GM12875 (cell line): ENCODE data around the gene TMEM107.

Experiments used
- H3K4me3 ChIP-seq: one replicate; pipeline ENCODE4 v1.5.1; 2011; ENCODE audit warnings: low read depth, low read length, control low read depth
- TF ChIP-seq, protein P1 (sequence below): IDR thresholded peaks from 2 replicates; pipeline ENCODE4 v1.5.1; 2011; ENCODE audit warnings: low read depth, mild to moderate bottlenecking, control low read depth, inconsistent platforms, low read length, moderate library complexity, borderline replicate concordance; ENCODE audit not compliant: insufficient read depth

Gene TMEM107

GRCh38 chr17:8155231-8155995 is 20.8 kb downstream of the TMEM107 start:
- TF ChIP-seq, protein P1, sequence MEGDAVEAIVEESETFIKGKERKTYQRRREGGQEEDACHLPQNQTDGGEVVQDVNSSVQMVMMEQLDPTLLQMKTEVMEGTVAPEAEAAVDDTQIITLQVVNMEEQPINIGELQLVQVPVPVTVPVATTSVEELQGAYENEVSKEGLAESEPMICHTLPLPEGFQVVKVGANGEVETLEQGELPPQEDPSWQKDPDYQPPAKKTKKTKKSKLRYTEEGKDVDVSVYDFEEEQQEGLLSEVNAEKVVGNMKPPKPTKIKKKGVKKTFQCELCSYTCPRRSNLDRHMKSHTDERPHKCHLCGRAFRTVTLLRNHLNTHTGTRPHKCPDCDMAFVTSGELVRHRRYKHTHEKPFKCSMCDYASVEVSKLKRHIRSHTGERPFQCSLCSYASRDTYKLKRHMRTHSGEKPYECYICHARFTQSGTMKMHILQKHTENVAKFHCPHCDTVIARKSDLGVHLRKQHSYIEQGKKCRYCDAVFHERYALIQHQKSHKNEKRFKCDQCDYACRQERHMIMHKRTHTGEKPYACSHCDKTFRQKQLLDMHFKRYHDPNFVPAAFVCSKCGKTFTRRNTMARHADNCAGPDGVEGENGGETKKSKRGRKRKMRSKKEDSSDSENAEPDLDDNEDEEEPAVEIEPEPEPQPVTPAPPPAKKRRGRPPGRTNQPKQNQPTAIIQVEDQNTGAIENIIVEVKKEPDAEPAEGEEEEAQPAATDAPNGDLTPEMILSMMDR, result no peak
- peak overlapping the region; percentile 68 for H3K4me3 ChIP-seq

DNA sequence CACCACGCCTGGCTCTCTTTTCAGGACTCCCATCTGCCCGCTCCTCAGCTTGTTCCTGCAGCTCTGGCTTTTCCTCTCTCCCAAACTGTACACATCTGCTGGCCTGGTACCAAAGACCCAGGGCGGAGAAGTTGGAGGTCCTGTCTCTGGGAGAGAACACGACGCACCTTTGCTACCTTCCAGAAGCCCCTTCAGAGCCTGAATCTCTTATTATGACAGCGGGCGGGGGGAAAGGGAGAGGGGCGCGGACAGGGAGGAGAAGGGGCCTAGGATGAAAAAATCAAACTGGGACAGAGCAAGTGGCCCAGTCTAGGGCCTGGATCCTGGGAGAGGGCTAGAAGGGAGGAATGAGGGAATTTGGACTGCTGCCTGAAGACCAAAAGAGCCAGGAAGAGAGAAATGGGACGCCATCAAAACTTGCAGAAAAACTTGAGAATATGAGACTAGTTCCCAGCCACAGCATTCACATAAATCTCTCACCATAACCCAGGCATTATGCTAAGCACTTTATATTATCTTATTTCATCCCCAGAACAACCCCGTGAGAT is 21.5 kb downstream of the TMEM107 start:
- TF ChIP-seq, protein P1, result no peak
- H3K4me3 ChIP-seq, result no peak overlapping the region

DNA sequence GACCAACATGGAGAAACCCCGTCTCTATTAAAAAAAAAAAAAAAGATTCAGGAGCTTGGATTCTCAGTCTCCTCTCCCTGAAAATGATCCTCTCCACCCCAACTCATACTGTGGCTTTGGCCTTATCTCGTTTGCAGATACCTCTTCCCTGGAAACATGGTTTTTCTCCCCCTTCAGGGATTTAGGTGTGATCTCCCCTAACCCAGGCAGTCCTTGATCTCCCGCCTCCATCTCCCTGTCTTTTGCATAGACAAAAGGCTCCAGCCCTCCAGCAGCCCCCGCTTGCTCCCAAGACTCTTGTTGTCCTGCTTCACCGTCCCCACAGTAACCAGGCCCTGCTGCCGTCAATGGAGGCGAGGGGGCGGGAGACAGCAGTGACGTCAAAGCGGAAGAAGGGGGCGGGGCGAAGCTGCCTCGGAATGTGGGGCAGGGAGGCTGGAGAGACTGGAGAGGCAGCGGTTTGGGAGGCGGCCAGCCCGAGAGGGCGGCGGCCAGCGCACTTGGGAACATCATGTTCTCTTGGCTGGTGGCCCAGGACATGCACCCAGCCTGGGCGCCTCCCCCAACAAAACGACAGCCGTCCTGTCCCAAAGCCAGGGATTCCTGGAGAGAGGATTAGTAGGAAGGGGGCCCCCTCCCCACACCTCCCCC is 22.1 kb downstream of the TMEM107 start:
- TF ChIP-seq, protein P1, result no peak
- no peak overlapping the region for H3K4me3 ChIP-seq

- no peak overlapping the region for H3K4me3 ChIP-seq
These were observed 22.6 kb downstream of the TMEM107 start for GRCh38 chr17:8153525-8153956.

GRCh38 chr17:8153031-8153451 is 23.1 kb downstream of the TMEM107 start:
- TF ChIP-seq, protein P1, result no peak
- no peak overlapping the region for H3K4me3 ChIP-seq

More at GRCh38 chr17:8153525-8153956, 22.6 kb downstream of the TMEM107 start:
- TF ChIP-seq, protein P1, result no peak

GRCh38 chr17:8152112-8152775 is 23.9 kb downstream of the TMEM107 start, which contains the start of gene PER1:
PER1 (minus strand) TSS chr17:8152404; CDS start chr17:8150706, 1,698 bp downstream.
- TF ChIP-seq, protein P1, result no peak

More at GRCh38 chr17:8152112-8152775, 23.9 kb downstream of the TMEM107 start, which contains the start of gene PER1:
- peak within 1 kb of the TSS; percentile 94 for H3K4me3 ChIP-seq
